HepG2 (cell line): ENCODE data around the gene USP20. TPM values are rescaled to one million over a fixed set of nuclear protein-coding genes. Genes with fewer than 3 reads are reported as not detected.
A peak's percentile ranks its signal among the peaks of the same experiment; 100 is the strongest.

Source experiments
- AGO1 ChIP-seq: fragments of 200-400 bp; formaldehyde crosslinking; IDR thresholded peaks from 2 replicates; pipeline ENCODE4 v1.6.1; 2017; ENCODE audit warnings: mild to moderate bottlenecking, low read depth, low read length, moderate library complexity; ENCODE audit not compliant: poor library complexity, severe bottlenecking
- BRF2 ChIP-seq: sonication (generic); formaldehyde crosslinking; IDR thresholded peaks from 2 replicates; pipeline ENCODE4 v1.8.1; 2022; ENCODE audit warnings: mild to moderate bottlenecking, missing genetic modification reagents
- CENPBD1 ChIP-seq: sonication (generic); formaldehyde crosslinking; IDR thresholded peaks from 2 replicates; pipeline ENCODE4 v1.8.0; 2022; ENCODE audit warnings: missing genetic modification reagents, low read depth, mild to moderate bottlenecking, borderline replicate concordance
- CREBL2 ChIP-seq: sonication (generic); formaldehyde crosslinking; IDR thresholded peaks from 2 replicates; pipeline ENCODE4 v1.8.1; 2023; ENCODE audit warnings: missing genetic modification reagents, mild to moderate bottlenecking, borderline replicate concordance
- EED ChIP-seq: sonication (generic); formaldehyde crosslinking; IDR thresholded peaks from 2 replicates; pipeline ENCODE4 v1.5.0; 2020; ENCODE audit warnings: mild to moderate bottlenecking, missing genetic modification reagents
- FOXM1 ChIP-seq: sonication (generic); formaldehyde crosslinking; IDR thresholded peaks from 2 replicates; pipeline ENCODE4 v1.5.0; 2020; ENCODE audit warnings: missing genetic modification reagents
- HOMEZ ChIP-seq: IDR thresholded peaks from 2 replicates; pipeline ENCODE4 v1.6.1; 2016; ENCODE audit warnings: low read depth
- KLF11 ChIP-seq: IDR thresholded peaks from 2 replicates; pipeline ENCODE4 v1.6.1; 2016; ENCODE audit warnings: missing compliant biosample characterization
- MBNL3 ChIP-seq: fragments of 250-450 bp; sonication (Bioruptor Pico); conservative IDR thresholded peaks from 2 replicates; pipeline ENCODE4 v1.8.0; 2022; ENCODE audit warnings: mild to moderate bottlenecking, inconsistent platforms
- MEF2D ChIP-seq: sonication (generic); formaldehyde crosslinking; IDR thresholded peaks from 2 replicates; pipeline ENCODE4 v1.5.1; 2020; ENCODE audit warnings: mild to moderate bottlenecking, missing genetic modification reagents
- NAIF1 ChIP-seq: sonication (generic); formaldehyde crosslinking; IDR thresholded peaks from 2 replicates; pipeline ENCODE4 v1.5.0; 2020; ENCODE audit warnings: mild to moderate bottlenecking, missing genetic modification reagents, borderline replicate concordance
- RFX1 ChIP-seq: fragments of 450-650 bp; IDR thresholded peaks from 2 replicates; pipeline ENCODE4 v1.6.1; 2017
- SKI ChIP-seq: fragments of 450-650 bp; IDR thresholded peaks from one replicate; pipeline ENCODE4 v1.6.1; 2018; ENCODE audit warnings: mild to moderate bottlenecking; ENCODE audit not compliant: partially characterized antibody
- SP5 ChIP-seq: IDR thresholded peaks from 2 replicates; pipeline ENCODE4 v1.6.1; 2016; ENCODE audit warnings: low read depth, borderline replicate concordance
- ZKSCAN1 ChIP-seq: fragments of 150-350 bp; IDR thresholded peaks from 2 replicates; pipeline ENCODE4 v1.6.1; 2014; ENCODE audit warnings: low read length
- ZNF280D ChIP-seq: sonication (generic); formaldehyde crosslinking; IDR thresholded peaks from 2 replicates; pipeline ENCODE4 v1.5.1; 2020; ENCODE audit warnings: mild to moderate bottlenecking, missing genetic modification reagents
- ZNF546 ChIP-seq: sonication (generic); formaldehyde crosslinking; conservative IDR thresholded peaks from 2 replicates; pipeline ENCODE4 v1.8.1; 2023; ENCODE audit warnings: mild to moderate bottlenecking, missing genetic modification reagents
- ZNF562 ChIP-seq: sonication (generic); formaldehyde crosslinking; IDR thresholded peaks from 2 replicates; pipeline ENCODE4 v1.8.0; 2022; ENCODE audit warnings: missing genetic modification reagents, borderline replicate concordance
- ZNF747 ChIP-seq: sonication (generic); formaldehyde crosslinking; IDR thresholded peaks from 2 replicates; pipeline ENCODE4 v1.8.1; 2023; ENCODE audit warnings: missing genetic modification reagents, mild to moderate bottlenecking, borderline replicate concordance
- ZSCAN20 ChIP-seq: sonication (generic); formaldehyde crosslinking; IDR thresholded peaks from 2 replicates; pipeline ENCODE4 v1.4.0; 2020; ENCODE audit warnings: missing genetic modification reagents, mild to moderate bottlenecking, borderline replicate concordance
- ZSCAN9 ChIP-seq: IDR thresholded peaks from 2 replicates; pipeline ENCODE4 v1.6.1; 2016; ENCODE audit warnings: borderline replicate concordance
- polyA plus RNA-seq, 8 experiments: library from polyadenylated mRNA; depleted of rRNA in 3 of 8; stranded (reverse) in 7 of 8; unstranded in 1 of 8; fragments of >200 nt; fragmentation: Illumina TruSeq in 4 of 8; extraction: Trizol in 4 of 8; gene quantifications; 2 replicates each; pipeline versions ENCODE4 v1.2.1 to v1.2.3, GENCODE V29; 2011 to 2016; ENCODE audit warnings: low read depth in 4 of 8, missing spikeins in 1 of 8, mixed read lengths in 1 of 8; ENCODE audit not compliant: insufficient read depth in 1 of 8
- total RNA-seq, 5 experiments: library from RNA; depleted of rRNA; stranded (reverse); fragments of >200 nt; fragmentation: Illumina TruSeq; extraction: Trizol; gene quantifications; 2 replicates each; pipeline ENCODE4 v1.2.3, GENCODE V29; 2016; ENCODE audit warnings: low read depth in 1 of 5

Gene USP20
- total and polyA plus RNA-seq, 2 of the 13 experiments (the other 11 are each of a cell fraction or from before 2014, with no cell fraction given), result 4.4 to 5.9 TPM

GRCh38 chr9:129823935-129824601 is 11.2 kb upstream of the USP20 start, which contains the start of gene TOR1A (continued):
- TF ChIP-seq ZNF280D (CRISPR knock-in tag) (0 out of 2 replicates have a peak, but pooled peaks have one; percentile 57), KLF11 (peak; percentile 91), EED (CRISPR knock-in tag) (peak; percentile 85; the same call in 1 of the 2 replicates), ZSCAN20 (CRISPR knock-in tag) (no peak; the same call in 1 of the 2 replicates), ZNF747 (CRISPR knock-in tag) (peak; percentile 90; the same call in 1 of the 2 replicates), CREBL2 (CRISPR knock-in tag) (peak; percentile 59; the same call in 1 of the 2 replicates), NAIF1 (no peak), SP5 (peak; percentile 97), MEF2D (CRISPR knock-in tag) (peak; percentile 60), ZNF546 (no peak), ZSCAN9 (peak; percentile 92), BRF2 (peak; percentile 78; the same call in 1 of the 2 replicates), CENPBD1 (no peak; the same call in 1 of the 2 replicates), MBNL3 (CRISPR knock-in tag) (no peak), RFX1 (no peak), ZNF562 (no peak), SKI (peak; percentile 29), AGO1 (no peak), HOMEZ (CRISPR knock-in tag) (peak; percentile 63), ZKSCAN1 (no peak), FOXM1 (CRISPR knock-in tag) (no peak)
